ENCODE data around the gene ABCB11.

DNA sequence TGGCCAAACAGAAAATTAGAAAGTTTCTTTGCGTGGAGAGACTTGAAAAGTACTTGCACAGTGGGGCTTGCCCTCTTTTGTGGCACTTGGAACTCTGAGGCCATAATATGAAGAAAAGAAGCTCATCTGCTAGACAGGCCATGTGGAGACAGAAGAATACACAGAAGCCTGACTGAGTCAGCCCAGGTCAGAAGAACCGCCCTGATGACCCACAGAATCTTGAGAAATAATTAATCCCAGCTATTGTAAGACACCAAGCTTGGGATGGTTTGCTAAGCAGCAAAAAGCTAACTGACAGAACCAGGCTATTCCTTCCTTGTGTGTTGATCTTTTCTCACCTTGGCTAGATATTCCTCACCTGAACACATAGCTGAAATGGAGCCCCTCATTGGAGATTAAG lies 96.3 kb downstream of the ABCB11 start:
- no peak for TF ChIP-seq CTCF (IDR thresholded peaks at IDR 0.05; ENCODE audit: extremely low read depth in 1 of 2, insufficient read depth in 1 of 2, low read depth in 1 of 2, low read length in 2 of 2)
- TF ChIP-seq POLR2AphosphoS5 (IDR thresholded peaks at IDR 0.05; ENCODE audit: insufficient read depth, low read depth, low read length) = no peak
- TF ChIP-seq POLR2A (IDR thresholded peaks at IDR 0.05; ENCODE audit: low read depth, low read length) = no peak
- TF ChIP-seq JUN (IDR thresholded peaks at IDR 0.05; ENCODE audit: borderline replicate concordance, insufficient read depth, insufficient read length, low read depth) = no peak
- TF ChIP-seq, protein P1, sequence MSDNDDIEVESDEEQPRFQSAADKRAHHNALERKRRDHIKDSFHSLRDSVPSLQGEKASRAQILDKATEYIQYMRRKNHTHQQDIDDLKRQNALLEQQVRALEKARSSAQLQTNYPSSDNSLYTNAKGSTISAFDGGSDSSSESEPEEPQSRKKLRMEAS (IDR thresholded peaks at IDR 0.05; ENCODE audit: insufficient read depth, insufficient read length) = no peak

Data from endothelial cell of umbilical vein (primary cell).